Pancreas (tissue), 10 donors: ENCODE results near the gene RYR1. TPM values are rescaled to one million over a fixed set of nuclear protein-coding genes. Genes with fewer than 3 reads are reported as not detected.

Experiments used
- ATAC-seq, 4 donors: fragments of 200-7000 bp; cut with Tn5 transposase; one replicate each; pipeline versions ENCODE4 v1.8.0 to v1.9.1; 2020; ENCODE audit warnings: mild to moderate bottlenecking in 4 of 4, moderate library complexity in 4 of 4
- DNase-seq, 6 donors: peaks; one replicate each; pipeline ENCODE4 v3.0.0-alpha.2; 2020
- FAIRE-seq: peaks from 2 replicates; lab custom pipeline; 2012; peaks lifted over from hg19 to GRCh38; lab: Jason Lieb, UNC
- H3K27ac ChIP-seq, 4 donors: fragments of 200-600 bp; sonication (generic); 1 replicate in 3 of 4; 2 replicates in 1 of 4; pipeline versions ENCODE4 v1.5.0 to v1.8.0; 2020
- H3K27me3 ChIP-seq, 4 donors: fragments of 200-600 bp; one replicate each; pipeline ENCODE4 v1.8.0; 2021
- H3K36me3 ChIP-seq, 3 donors: fragments of 200-600 bp; sonication (generic) in 1 of 3; one replicate each; pipeline versions ENCODE4 v1.5.0 to v1.8.0; 2020 to 2021
- H3K4me1 ChIP-seq, 3 donors: fragments of 200-600 bp; one replicate each; pipeline ENCODE4 v1.8.0; 2021
- H3K4me3 ChIP-seq, 4 donors: fragments of 200-600 bp; sonication (generic) in 2 of 4; one replicate each; pipeline versions ENCODE4 v1.5.0 to v1.8.0; 2020 to 2021
- H3K9me3 ChIP-seq, 4 donors: fragments of 200-600 bp; one replicate each; pipeline ENCODE4 v1.8.0; 2021
- CTCF ChIP-seq, 4 donors: fragments of 200-600 bp; sonication (generic) in 3 of 4; IDR thresholded peaks; one replicate each; pipeline versions ENCODE4 v1.5.0 to v1.8.0; 2021; ENCODE audit warnings: antibody characterized with exemption in 4 of 4
- WGBS, 2 donors: extraction: QIAGEN DNeasy Blood & Tissue Kit; methylation state at CpG; one replicate each; pipeline ENCODE4 v1.1.7; 2013; 5-methylcytosine and 5-hydroxymethylcytosine counted together
- intact Hi-C, 3 donors: fragments of 100-400 bp; cut with DNase I; formaldehyde crosslinking; loops; one replicate each; pipeline versions ENCODE4 v1.11.1 to v1.14.2; 2022
- polyA plus RNA-seq, 2 donors: library from polyadenylated mRNA; stranded (reverse); fragments of 200-250 nt; gene quantifications; one replicate each; pipeline ENCODE4 v1.2.3, GENCODE V29; 2013
- total RNA-seq, 6 donors: library from RNA; stranded (reverse); fragmentation: NEBNext Ultra II Directional in 4 of 6; extraction: Animal tissue kit (Norgen Biotek cat#: 25700) in 4 of 6; gene quantifications; one replicate each; pipeline versions ENCODE4 v1.2.1 to v1.2.4, GENCODE V29; 2021 to 2023
- donor health status: healthy with polysubstance abuse.
- donor health status: DM: no; HTN: no; CAD: no; lungs with moderate emphysema.
- donor health status: DM: no; HTN: no; CAD: no.
- donor health status: control.
- donor health status: control.
- donor health status: Bipolar disorder and iron deficiency.
- donor health status: DM: yes; HTN: yes; CAD: no.
- donor health status: DM: no; HTN: no; CAD: no.
- donor health status: DM: no; HTN: no; CAD: no.
- donor health status: DM: yes; HTN: yes; CAD: no.

RYR1 gene
- total and polyA plus RNA-seq, 8 donors, result 0.19 to 1.4 (median 0.57) TPM

DNA sequence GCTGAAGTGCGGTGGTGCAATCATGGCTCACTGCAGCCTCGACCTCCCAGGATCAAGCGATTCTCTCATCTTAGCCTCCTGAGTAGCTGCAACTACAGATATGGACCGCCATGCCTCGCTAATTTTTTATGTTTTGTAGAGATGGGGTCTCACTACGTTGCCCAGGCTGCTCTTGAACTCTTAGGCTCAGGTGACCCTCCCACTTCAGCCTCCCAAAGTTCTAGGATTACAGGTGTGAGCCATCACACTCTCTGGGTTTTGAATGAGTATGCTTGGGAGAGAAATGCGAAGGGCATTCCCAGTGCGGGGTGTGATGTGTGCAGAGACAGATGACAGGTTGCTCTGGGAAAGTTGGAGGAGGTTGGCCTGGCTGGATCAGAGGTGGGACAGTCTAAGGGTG, 49.0 kb downstream of the RYR1 start:
- H3K4me1 ChIP-seq, result no peaks in the 10 kb centered on the region
- no peaks in the 10 kb centered on the region for H3K36me3 ChIP-seq
- H3K9me3 ChIP-seq, result no peaks in the 10 kb centered on the region
- DNase-seq, result no peak
- TF ChIP-seq CTCF (IDR thresholded peaks at IDR 0.05), result no peak
- ATAC-seq, result no peak
- WGBS, 2 donors, result 60 to 79% methylated on average over 8 of the region's 8 CpGs
- H3K4me3 ChIP-seq, result no peak overlapping the region
- no peak for FAIRE-seq
- H3K27ac ChIP-seq, result no peak overlapping the region
- intact Hi-C loops, result no loop called here
- no peaks in the 10 kb centered on the region for H3K27me3 ChIP-seq

DNA sequence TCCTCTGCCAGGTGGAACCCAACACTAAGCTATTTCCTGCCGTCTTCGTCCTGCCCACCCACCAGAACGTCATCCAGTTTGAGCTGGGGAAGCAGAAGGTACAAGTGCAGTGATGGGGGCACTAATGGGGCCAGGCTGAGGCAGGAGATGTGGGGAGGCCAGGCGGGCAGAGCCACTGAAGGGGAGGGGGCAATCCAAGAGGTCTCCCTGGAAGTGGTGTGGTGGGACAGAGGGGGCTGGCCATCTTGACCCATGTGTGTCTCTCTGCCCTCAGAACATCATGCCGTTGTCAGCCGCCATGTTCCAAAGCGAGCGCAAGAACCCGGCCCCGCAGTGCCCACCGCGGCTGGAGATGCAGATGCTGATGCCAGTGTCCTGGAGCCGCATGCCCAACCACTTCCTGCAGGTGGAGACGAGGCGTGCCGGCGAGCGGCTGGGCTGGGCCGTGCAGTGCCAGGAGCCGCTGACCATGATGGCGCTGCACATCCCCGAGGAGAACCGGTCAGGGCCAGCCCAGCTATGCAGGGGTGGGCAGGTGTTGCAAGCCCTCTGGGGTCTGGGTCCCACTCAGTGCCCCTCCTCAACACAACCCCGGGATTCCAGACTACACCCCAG, 49.6 kb downstream of the RYR1 start:
- no peak for TF ChIP-seq CTCF (IDR thresholded peaks at IDR 0.05)
- DNase-seq (no peak), ATAC-seq (no peak), FAIRE-seq (no peak)
- intact Hi-C loops, result no loop called here
- H3K36me3 ChIP-seq, result no peaks in the 10 kb centered on the region
- no peaks in the 10 kb centered on the region for H3K4me1 ChIP-seq
- no peak overlapping the region for H3K27ac ChIP-seq
- no peaks in the 10 kb centered on the region for H3K9me3 ChIP-seq
- no peaks in the 10 kb centered on the region for H3K27me3 ChIP-seq
- WGBS, 2 donors, result 68 to 85% methylated on average over 22 to 24 of the region's 24 CpGs
- no peak overlapping the region for H3K4me3 ChIP-seq

DNA sequence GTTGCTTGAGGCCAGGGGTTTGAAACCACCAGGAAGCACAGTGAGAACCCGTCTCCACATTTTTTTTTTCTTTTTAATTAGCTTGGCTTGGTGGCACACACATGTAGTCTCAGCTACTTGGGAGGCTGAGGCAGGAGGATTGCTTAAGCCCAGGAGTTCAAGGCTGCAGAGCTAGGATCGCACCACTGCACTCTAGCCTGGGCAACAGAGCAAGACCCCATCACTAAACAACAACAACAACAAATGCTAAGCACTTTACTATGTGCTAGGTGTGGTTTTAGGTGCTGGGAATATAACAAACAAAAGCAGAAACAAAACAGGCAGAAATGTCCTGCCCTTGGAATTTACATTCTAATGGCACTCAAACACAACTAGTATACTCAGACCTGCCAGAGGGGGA, 51.3 kb downstream of the RYR1 start:
- 47 to 64% methylated on average over 2 of the region's 2 CpGs for WGBS, 2 donors
- no peak overlapping the region for H3K4me3 ChIP-seq
- H3K4me1 ChIP-seq, result no peaks in the 10 kb centered on the region
- ATAC-seq (no peak), DNase-seq (no peak), FAIRE-seq (no peak)
- no peak for TF ChIP-seq CTCF (IDR thresholded peaks at IDR 0.05)
- H3K36me3 ChIP-seq, result no peaks in the 10 kb centered on the region
- no peaks in the 10 kb centered on the region for H3K9me3 ChIP-seq
- intact Hi-C loops, result no loop called here
- no peaks in the 10 kb centered on the region for H3K27me3 ChIP-seq
- no peak overlapping the region for H3K27ac ChIP-seq

GRCh38 chr19:38485541-38486285, 52.2 kb downstream of the RYR1 start:
- Histone ChIP-seq H3K9me3 (no peaks in the 10 kb centered on the region), H3K4me1 (no peaks in the 10 kb centered on the region), H3K27me3 (no peaks in the 10 kb centered on the region), H3K36me3 (no peaks in the 10 kb centered on the region), H3K4me3 (no peak overlapping the region), H3K27ac (no peak overlapping the region)
- TF ChIP-seq CTCF (IDR thresholded peaks at IDR 0.05), result no peak
- no peak for FAIRE-seq
- 80 to 86% methylated on average over 49 of the region's 49 CpGs for WGBS, 2 donors
- no peak for DNase-seq
- no peak for ATAC-seq
- intact Hi-C loops, result no loop called here

- WGBS, 2 donors, result 64 to 82% methylated on average over 6 of the region's 6 CpGs
- no peaks in the 10 kb centered on the region for H3K9me3 ChIP-seq
- H3K27ac ChIP-seq, result no peak overlapping the region
- no peaks in the 10 kb centered on the region for H3K27me3 ChIP-seq
- FAIRE-seq (no peak), DNase-seq (no peak), ATAC-seq (no peak)
- no peaks in the 10 kb centered on the region for H3K36me3 ChIP-seq
- intact Hi-C loops, result no loop called here
- H3K4me1 ChIP-seq, result no peaks in the 10 kb centered on the region
- no peak overlapping the region for H3K4me3 ChIP-seq
- no peak for TF ChIP-seq CTCF (IDR thresholded peaks at IDR 0.05)
Measured at GRCh38 chr19:38486731-38487336, 53.3 kb downstream of the RYR1 start.
